Right lobe of liver (tissue), 4 donors: ENCODE measurements around the gene FOXP1.

Experiments
- POLR2A ChIP-seq: fragments of 450-650 bp; IDR thresholded peaks from one replicate; pipeline ENCODE4 v1.6.1; 2017; ENCODE audit warnings: antibody characterized with exemption, mild to moderate bottlenecking
- TF ChIP-seq, protein P1 (sequence below), 4 donors: fragments of 200-600 bp in 3 of 4; fragments of 450-650 bp in 1 of 4; IDR thresholded peaks; one replicate each; pipeline versions ENCODE4 v1.5.1 to v1.8.0; 2016 to 2022; ENCODE audit warnings: antibody characterized with exemption in 4 of 4, mild to moderate bottlenecking in 2 of 4
- donor health status: DM: no; HTN: no; CAD: no.
- donor health status: DM: no; HTN: no; CAD: no.
- donor health status: DM: no; HTN: yes; CAD: no.

DNA sequence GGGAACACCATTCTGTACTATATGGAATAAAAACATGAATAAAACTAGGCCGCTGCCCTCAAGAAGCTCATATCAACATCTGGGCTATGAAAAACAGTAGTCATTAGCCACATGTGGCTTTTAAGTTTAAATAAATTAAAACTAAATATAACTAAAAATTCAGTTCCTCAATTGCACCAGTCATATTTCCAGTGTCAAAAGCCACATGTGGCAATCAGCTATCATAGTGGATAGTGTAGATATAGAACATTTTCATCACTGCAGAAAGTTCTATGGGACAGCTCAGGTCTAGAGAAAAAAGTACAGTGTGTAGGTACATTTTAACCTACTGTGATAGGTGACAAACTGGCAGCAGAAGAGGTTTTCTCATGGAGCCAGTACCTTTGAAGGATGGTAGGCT, 261.4 kb downstream of the FOXP1 start:
- TF ChIP-seq POLR2A: no peak
- TF ChIP-seq, protein P1, sequence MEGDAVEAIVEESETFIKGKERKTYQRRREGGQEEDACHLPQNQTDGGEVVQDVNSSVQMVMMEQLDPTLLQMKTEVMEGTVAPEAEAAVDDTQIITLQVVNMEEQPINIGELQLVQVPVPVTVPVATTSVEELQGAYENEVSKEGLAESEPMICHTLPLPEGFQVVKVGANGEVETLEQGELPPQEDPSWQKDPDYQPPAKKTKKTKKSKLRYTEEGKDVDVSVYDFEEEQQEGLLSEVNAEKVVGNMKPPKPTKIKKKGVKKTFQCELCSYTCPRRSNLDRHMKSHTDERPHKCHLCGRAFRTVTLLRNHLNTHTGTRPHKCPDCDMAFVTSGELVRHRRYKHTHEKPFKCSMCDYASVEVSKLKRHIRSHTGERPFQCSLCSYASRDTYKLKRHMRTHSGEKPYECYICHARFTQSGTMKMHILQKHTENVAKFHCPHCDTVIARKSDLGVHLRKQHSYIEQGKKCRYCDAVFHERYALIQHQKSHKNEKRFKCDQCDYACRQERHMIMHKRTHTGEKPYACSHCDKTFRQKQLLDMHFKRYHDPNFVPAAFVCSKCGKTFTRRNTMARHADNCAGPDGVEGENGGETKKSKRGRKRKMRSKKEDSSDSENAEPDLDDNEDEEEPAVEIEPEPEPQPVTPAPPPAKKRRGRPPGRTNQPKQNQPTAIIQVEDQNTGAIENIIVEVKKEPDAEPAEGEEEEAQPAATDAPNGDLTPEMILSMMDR (IDR thresholded peaks at IDR 0.05): no peak
